Suprapubic skin (tissue), 4 donors: ENCODE measurements around the gene NPEPL1.

Experiments used
- EP300 ChIP-seq: sonication (generic); formaldehyde crosslinking; IDR thresholded peaks from one replicate; pipeline ENCODE4 v1.6.1; 2017; ENCODE audit warnings: antibody characterized with exemption
- POLR2A ChIP-seq, 2 donors: fragments of 450-650 bp; IDR thresholded peaks; one replicate each; pipeline ENCODE4 v1.6.1; 2017; ENCODE audit warnings: antibody characterized with exemption in 2 of 2, mild to moderate bottlenecking in 2 of 2, moderate library complexity in 2 of 2
- POLR2AphosphoS5 ChIP-seq, 3 donors: sonication (generic); formaldehyde crosslinking; IDR thresholded peaks; one replicate each; pipeline ENCODE4 v1.6.1; 2017; ENCODE audit warnings: antibody characterized with exemption in 3 of 3
- TF ChIP-seq, protein P1 (sequence below), 2 donors: fragments of 200-600 bp in 1 of 2; fragments of 450-650 bp in 1 of 2; sonication (generic) in 1 of 2; IDR thresholded peaks; one replicate each; pipeline ENCODE4 v1.5.1; 2016 to 2019; ENCODE audit warnings: antibody characterized with exemption in 2 of 2, mild to moderate bottlenecking in 1 of 2, moderate library complexity in 1 of 2

DNA sequence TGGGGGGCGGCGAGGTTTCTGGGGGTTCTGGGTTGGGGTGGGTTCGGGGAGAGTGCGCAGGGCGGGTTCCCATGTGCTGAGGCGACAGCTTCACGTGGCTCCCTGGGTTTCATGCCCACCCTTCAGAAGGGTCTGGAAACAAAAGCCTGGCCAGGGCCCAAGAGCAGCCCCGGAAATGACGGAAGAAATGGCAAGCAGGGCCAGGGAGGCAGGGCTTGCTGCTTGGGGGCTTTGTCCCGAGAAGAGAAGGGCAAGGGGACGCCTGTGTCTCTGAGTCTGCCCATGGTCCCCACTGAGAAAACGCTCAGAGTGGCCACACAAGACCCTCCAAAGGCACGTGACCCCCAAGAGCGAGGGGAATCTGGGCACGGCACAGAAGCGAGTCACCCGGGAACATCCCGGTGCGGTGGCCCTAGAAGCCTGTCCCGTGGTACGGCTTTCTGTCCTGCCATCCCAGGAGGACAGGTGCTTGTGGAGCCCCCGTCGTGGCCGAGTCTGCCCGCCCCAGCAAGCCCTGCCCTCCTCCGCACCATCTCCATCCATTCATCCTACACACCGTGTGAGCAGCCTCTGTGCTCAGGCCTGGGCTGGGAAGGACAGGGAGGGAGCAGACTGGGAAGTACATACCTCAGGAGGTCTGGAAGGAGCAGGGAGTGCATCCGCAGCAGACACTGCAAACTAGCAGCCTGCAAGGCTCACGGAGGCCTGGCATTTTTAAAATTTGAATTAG is 9.0 kb downstream of the NPEPL1 start:
- no peak for TF ChIP-seq POLR2AphosphoS5 (IDR thresholded peaks at IDR 0.05)
- TF ChIP-seq, protein P1, sequence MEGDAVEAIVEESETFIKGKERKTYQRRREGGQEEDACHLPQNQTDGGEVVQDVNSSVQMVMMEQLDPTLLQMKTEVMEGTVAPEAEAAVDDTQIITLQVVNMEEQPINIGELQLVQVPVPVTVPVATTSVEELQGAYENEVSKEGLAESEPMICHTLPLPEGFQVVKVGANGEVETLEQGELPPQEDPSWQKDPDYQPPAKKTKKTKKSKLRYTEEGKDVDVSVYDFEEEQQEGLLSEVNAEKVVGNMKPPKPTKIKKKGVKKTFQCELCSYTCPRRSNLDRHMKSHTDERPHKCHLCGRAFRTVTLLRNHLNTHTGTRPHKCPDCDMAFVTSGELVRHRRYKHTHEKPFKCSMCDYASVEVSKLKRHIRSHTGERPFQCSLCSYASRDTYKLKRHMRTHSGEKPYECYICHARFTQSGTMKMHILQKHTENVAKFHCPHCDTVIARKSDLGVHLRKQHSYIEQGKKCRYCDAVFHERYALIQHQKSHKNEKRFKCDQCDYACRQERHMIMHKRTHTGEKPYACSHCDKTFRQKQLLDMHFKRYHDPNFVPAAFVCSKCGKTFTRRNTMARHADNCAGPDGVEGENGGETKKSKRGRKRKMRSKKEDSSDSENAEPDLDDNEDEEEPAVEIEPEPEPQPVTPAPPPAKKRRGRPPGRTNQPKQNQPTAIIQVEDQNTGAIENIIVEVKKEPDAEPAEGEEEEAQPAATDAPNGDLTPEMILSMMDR (IDR thresholded peaks at IDR 0.05), result no peak
- TF ChIP-seq POLR2A (IDR thresholded peaks at IDR 0.05), result no peak
- TF ChIP-seq EP300, result no peak
